Neural cell (in vitro differentiated cells): ENCODE results near the gene MLLT10.
"Not testable (repeated sequence)": the region's sequence is repeated elsewhere in the genome, so short reads cannot be mapped to it uniquely, and the experiment has no call there.

Experiments
- EP300 ChIP-seq: fragments of 450-650 bp; conservative IDR thresholded peaks from 2 replicates; pipeline ENCODE4 v1.6.1; 2014; ENCODE audit warnings: antibody characterized with exemption, mild to moderate bottlenecking, moderate library complexity; ENCODE audit not compliant: poor library complexity, severe bottlenecking
- EZH2 ChIP-seq: fragments of 200-600, 300-800 bp; shearing (Covaris generic), sonication (generic); IDR thresholded peaks from 2 replicates; pipeline ENCODE4 v1.6.1; 2014; ENCODE audit warnings: antibody characterized with exemption, low read length, borderline replicate concordance, mild to moderate bottlenecking; ENCODE audit not compliant: insufficient read depth, poor library complexity, severe bottlenecking
- POLR2AphosphoS5 ChIP-seq: IDR thresholded peaks from 2 replicates; pipeline ENCODE4 v1.6.1; 2012
- SMC3 ChIP-seq: fragments of 450-650 bp; conservative IDR thresholded peaks from 2 replicates; pipeline ENCODE4 v1.6.1; 2014; ENCODE audit warnings: antibody characterized with exemption, mild to moderate bottlenecking, moderate library complexity; ENCODE audit not compliant: poor library complexity
- TAF1 ChIP-seq: IDR thresholded peaks from 2 replicates; pipeline ENCODE4 v1.6.1; 2012; ENCODE audit warnings: low read depth
- TF ChIP-seq, protein P1 (sequence below): fragments of 450-650 bp; IDR thresholded peaks from 2 replicates; pipeline ENCODE4 v1.5.1; 2014; ENCODE audit warnings: antibody characterized with exemption, mild to moderate bottlenecking, moderate library complexity; ENCODE audit not compliant: poor library complexity, severe bottlenecking
- TF ChIP-seq, protein P2 (sequence below): IDR thresholded peaks from 2 replicates; pipeline ENCODE4 v1.6.1; 2012; ENCODE audit warnings: borderline replicate concordance

- not testable (repeated sequence) for TF ChIP-seq POLR2AphosphoS5, SMC3, EZH2, TAF1, EP300
- TF ChIP-seq, protein P1, sequence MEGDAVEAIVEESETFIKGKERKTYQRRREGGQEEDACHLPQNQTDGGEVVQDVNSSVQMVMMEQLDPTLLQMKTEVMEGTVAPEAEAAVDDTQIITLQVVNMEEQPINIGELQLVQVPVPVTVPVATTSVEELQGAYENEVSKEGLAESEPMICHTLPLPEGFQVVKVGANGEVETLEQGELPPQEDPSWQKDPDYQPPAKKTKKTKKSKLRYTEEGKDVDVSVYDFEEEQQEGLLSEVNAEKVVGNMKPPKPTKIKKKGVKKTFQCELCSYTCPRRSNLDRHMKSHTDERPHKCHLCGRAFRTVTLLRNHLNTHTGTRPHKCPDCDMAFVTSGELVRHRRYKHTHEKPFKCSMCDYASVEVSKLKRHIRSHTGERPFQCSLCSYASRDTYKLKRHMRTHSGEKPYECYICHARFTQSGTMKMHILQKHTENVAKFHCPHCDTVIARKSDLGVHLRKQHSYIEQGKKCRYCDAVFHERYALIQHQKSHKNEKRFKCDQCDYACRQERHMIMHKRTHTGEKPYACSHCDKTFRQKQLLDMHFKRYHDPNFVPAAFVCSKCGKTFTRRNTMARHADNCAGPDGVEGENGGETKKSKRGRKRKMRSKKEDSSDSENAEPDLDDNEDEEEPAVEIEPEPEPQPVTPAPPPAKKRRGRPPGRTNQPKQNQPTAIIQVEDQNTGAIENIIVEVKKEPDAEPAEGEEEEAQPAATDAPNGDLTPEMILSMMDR = not testable (repeated sequence)
- TF ChIP-seq, protein P2, sequence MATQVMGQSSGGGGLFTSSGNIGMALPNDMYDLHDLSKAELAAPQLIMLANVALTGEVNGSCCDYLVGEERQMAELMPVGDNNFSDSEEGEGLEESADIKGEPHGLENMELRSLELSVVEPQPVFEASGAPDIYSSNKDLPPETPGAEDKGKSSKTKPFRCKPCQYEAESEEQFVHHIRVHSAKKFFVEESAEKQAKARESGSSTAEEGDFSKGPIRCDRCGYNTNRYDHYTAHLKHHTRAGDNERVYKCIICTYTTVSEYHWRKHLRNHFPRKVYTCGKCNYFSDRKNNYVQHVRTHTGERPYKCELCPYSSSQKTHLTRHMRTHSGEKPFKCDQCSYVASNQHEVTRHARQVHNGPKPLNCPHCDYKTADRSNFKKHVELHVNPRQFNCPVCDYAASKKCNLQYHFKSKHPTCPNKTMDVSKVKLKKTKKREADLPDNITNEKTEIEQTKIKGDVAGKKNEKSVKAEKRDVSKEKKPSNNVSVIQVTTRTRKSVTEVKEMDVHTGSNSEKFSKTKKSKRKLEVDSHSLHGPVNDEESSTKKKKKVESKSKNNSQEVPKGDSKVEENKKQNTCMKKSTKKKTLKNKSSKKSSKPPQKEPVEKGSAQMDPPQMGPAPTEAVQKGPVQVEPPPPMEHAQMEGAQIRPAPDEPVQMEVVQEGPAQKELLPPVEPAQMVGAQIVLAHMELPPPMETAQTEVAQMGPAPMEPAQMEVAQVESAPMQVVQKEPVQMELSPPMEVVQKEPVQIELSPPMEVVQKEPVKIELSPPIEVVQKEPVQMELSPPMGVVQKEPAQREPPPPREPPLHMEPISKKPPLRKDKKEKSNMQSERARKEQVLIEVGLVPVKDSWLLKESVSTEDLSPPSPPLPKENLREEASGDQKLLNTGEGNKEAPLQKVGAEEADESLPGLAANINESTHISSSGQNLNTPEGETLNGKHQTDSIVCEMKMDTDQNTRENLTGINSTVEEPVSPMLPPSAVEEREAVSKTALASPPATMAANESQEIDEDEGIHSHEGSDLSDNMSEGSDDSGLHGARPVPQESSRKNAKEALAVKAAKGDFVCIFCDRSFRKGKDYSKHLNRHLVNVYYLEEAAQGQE = not testable (repeated sequence)
These were observed 1.9 kb downstream of the MLLT10 start for GRCh38 chr10:21535976-21536375.
